ENCODE results near the gene ZNF784.
A peak's percentile ranks its signal among the peaks of the same experiment; 100 is the strongest.

ZNF784 gene

DNA sequence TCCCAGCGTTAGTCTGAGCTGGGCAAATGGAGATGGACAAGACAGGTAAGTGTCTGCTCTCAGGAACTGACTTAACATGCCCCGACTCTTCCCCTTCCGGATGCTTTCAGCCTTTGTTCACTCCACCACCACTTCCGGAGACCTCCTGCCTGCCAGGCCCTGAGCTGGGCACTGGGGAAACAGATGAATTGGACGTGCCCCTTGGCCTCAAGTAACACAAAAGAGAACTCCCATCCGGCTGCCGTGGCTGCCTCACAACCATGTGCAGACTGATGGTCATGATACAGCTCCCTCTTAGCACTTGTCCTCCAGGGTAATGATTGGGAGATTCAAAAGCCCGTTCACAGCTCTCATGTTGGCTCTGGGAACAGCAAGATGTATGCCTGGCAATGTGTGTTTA is 6.9 kb downstream of the ZNF784 start:
- no peak for FAIRE-seq

DNA sequence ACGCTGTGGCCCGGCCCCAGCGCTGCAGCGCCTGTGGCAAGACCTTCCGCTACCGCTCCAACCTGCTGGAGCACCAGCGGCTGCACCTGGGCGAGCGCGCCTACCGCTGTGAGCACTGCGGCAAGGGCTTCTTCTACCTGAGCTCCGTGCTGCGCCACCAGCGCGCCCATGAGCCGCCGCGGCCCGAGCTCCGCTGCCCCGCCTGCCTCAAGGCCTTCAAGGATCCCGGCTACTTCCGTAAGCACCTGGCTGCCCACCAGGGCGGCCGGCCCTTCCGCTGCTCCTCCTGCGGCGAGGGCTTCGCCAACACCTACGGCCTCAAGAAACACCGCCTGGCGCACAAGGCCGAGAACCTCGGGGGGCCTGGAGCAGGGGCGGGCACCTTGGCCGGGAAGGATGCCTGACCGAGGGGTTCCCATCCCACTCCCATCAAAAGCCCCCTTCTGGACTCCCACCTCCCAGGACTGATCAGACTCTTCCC is 7.9 kb downstream of the ZNF784 start:
- no peak for FAIRE-seq

DNA sequence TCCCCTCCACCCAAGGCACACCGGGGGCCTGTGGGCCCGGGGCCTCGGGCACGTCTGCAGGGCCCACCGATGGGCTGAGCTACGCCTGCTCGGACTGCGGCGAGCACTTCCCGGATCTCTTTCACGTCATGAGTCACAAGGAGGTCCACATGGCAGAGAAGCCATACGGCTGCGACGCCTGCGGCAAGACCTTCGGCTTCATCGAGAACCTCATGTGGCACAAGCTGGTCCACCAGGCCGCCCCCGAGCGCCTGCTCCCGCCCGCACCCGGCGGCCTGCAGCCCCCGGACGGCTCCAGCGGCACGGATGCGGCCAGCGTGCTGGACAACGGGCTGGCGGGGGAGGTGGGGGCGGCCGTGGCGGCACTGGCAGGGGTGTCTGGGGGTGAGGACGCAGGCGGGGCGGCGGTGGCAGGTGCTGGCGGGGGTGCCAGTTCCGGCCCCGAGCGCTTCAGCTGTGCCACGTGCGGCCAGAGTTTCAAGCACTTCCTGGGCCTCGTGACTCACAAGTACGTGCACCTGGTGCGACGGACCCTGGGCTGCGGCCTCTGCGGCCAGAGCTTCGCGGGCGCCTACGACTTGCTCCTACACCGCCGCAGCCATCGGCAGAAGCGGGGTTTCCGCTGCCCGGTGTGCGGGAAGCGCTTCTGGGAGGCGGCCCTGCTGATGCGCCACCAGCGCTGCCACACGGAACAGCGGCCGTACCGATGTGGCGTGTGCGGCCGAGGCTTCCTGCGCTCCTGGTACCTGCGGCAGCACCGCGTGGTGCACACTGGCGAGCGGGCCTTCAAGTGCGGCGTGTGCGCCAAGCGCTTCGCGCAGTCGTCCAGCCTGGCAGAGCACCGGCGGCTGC is 8.6 kb downstream of the ZNF784 start:
- no peak for FAIRE-seq

DNA sequence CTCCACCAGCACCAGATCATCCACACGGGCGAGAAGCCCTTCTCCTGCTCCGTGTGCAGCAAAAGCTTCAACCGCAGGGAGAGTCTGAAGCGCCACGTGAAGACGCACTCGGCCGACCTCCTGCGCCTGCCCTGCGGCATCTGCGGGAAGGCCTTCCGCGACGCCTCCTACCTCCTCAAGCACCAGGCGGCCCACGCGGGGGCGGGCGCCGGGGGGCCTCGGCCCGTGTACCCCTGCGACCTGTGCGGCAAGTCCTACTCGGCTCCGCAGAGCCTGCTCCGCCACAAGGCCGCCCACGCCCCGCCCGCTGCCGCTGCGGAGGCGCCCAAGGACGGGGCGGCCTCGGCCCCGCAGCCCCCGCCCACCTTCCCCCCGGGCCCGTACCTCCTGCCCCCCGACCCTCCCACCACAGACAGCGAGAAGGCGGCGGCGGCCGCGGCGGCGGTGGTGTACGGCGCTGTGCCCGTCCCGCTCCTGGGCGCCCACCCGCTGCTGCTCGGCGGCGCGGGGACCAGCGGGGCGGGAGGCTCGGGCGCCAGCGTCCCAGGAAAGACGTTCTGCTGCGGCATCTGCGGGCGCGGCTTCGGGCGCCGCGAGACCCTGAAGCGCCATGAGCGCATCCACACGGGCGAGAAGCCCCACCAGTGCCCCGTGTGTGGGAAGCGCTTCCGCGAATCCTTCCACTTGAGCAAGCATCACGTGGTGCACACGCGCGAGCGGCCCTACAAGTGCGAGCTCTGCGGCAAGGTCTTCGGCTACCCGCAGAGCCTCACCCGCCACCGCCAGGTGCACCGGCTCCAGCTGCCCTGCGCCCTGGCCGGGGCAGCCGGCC is 9.4 kb downstream of the ZNF784 start:
- FAIRE-seq = no peak

DNA sequence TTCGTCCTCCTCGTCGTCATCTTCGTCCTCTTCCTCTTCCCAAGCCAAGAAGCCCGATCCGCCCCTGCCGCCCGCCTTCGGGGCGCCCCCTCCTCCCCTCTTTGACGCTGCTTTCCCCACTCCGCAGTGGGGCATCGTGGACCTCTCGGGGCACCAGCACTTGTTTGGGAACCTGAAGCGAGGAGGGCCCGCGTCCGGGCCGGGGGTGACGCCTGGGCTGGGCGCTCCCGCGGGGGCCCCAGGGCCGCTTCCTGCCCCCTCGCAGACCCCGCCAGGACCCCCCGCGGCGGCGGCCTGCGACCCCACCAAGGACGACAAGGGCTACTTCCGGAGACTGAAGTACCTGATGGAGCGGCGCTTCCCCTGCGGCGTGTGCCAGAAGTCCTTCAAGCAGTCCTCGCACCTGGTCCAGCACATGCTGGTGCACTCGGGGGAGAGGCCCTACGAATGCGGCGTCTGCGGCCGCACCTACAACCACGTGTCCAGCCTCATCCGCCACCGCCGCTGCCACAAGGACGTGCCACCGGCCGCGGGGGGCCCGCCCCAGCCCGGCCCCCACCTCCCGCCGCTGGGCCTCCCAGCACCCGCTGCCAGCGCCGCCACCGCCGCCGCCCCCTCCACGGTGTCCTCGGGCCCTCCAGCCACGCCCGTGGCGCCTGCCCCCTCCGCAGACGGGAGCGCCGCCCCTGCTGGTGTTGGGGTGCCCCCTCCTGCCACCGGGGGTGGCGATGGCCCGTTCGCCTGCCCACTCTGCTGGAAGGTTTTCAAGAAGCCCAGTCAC is 10.2 kb downstream of the ZNF784 start:
- no peak for FAIRE-seq

DNA sequence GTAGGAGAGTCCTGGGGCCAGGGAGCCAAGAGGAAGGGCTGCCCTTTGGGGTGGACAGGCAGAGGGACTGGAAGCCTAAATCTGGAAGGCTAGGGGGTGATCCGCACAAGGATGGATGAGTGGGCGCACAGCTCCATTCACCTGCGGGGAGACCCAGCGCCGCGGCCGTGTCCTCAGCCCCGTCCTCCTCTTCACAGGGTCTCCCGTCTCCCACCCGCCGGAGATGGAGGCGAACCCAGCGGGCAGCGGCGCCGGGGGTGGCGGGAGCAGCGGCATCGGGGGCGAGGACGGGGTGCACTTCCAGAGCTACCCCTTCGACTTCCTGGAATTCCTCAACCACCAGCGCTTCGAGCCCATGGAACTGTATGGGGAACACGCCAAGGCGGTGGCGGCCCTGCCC is 11.0 kb downstream of the ZNF784 start:
- no peak for FAIRE-seq

DNA sequence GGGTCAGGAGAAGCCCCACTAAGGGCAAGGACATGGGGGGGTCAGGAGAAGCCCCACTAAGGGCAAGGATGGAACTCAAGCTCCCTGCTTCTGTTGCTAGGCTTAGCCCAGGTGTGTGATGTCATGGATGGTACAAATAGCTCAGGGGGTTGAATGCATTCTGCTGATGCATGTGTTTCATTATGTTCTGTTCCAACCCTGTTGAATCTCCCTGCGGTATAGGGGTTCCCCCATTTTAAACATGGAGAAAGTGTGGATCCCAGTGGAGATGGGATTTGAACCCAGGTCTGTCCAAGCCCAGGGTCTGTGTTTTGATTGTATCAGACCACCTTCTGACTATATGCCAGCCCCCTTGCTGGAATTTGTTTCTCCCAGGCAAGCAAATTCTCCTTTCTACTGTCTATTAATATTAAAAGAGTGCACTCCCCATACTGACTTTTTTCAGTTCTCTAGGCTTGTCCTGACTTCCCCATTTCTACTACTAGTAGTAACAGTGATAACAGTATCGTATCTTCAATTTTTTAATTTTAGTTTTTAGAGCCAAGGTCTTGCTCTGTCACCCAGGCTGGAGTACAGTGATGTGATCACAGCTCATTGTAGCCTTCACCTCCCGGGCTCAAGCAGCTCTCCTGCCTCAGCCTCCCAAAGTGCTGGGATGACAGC is 12.3 kb downstream of the ZNF784 start:
- FAIRE-seq = no peak

DNA sequence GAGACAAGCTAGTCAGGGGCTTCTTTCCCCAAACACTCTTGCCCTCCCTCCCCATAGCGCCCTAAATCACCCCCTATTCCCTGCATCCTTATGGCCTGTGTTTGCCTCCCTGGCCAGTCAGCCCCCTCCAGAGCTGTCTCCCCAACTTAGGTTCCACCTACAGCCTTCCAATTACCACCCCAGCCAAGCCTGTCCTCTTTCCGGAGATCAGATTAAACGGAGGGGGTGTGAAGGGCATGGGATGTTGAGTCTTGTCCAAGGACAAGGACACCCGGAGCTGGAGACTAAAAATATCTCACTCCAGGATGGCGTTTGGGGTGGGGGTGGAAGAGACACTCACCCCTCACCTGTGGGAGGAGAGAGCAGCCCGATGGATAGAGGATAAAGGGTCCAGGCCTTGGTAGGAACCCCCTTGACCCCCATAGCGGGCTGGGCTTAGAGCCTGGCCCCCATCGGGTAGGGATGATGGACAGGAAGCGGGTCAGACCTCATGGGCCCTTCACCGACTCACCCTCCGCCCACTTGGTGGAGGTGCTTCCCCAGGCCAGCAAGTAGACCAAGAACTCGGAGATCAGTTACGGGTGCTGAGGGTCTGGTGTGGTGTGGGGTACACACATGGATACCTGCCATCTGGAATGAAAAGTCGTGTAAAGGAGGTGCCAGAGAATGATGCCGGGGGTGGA is 12.9 kb downstream of the ZNF784 start:
- no peak for FAIRE-seq

DNA sequence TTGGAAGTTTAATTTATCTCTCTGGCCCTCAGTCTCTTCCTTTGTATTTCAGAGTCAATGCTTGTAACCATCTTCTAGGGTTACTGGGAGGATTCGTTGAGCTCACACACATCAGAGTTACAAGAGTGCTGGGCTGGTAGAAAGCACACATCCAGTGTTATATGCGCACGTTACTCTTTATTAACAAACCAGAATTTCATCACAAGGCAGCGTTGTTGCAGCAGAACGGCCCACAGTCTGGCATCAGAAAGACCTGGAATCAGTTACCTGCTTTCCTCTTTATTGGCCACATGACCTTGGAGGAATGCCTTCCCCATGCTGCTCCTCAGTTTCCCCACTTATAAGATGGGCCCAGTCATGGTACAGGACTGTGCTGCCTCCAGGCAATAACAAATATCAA is 15.0 kb downstream of the ZNF784 start:
- no peak for FAIRE-seq

DNA sequence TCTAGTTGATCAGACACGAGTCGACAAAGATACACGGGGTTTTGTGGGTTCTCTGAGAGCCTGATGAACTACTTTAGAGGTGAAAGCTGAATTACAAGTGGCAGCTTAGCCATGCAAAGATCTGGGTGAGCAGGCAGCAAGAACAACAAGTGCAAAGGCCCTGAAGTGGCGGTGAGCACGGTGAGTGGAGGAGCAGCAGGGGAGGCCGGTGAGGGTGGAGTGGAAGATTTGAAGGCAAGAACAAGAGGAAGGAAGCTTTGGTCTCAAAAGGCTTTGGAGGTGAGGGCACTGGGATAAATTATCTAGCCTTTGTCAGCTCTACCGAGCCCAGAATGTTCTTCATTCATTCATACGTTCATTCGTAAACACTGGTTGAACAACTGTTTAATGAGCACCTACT is 17.5 kb downstream of the ZNF784 start:
- no peak for FAIRE-seq

DNA sequence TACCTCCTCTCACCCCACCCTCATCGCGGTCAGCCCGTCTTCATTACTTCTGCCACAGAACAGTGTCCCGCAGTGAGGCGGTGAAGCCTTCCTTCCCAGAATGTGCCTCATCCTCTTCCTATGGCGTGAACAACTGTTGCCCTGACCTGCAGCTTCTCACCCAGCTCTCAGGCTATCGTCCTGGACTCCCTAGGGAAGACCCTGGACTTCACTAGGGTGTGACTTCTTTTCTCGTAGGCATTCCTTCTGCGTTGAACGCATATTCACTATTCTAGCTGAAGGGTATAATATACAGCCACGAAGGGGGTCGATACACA is 17.9 kb downstream of the ZNF784 start:
- no peak for FAIRE-seq

DNA sequence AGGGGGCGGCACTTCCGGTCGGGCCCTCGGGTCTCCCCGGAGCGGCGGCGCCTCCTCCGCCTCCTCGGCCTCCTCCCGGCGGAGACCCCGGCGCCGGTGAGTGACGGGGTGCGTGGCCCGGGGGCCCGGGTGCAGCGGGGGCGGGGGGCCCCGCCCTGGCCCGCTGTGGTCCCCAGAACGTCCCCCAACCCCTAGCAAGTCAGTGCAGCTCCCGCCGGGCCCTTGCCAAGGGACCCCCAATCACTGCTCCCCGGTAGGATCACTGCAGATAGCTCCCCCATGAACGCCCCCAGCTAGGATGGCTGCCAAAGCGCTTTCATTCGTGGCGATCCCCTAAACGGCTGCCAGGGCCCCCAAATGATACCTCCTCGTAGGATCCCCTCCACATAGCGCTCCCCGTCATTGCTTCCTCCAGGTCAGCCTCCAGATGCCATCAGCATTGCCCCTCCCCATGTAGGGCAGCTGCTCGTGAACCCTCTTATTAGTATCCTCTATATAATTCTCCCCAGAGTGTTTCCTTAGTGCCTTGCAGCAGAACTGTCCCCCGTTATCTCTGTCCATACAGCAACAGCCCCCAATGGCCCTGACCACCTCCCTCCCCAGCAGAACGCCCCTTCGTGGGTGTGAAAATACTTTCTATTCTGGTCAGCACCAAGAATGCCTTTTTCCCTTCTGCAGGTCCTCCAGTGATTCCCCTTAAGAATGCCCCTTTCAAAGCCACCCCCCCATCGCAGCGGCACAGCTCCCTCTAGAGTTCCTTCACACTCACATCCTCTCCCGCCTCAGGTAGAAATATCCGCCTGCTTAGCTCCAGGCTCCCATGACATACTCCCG is 18.5 kb downstream of the ZNF784 start, which contains the start of gene ZNF865:
Gene ZNF865, plus strand, starts transcription at position 11 of the 834 bp plus-strand sequence. CDS start 7,972 bp downstream, outside the sequence.
- FAIRE-seq = no peak

DNA sequence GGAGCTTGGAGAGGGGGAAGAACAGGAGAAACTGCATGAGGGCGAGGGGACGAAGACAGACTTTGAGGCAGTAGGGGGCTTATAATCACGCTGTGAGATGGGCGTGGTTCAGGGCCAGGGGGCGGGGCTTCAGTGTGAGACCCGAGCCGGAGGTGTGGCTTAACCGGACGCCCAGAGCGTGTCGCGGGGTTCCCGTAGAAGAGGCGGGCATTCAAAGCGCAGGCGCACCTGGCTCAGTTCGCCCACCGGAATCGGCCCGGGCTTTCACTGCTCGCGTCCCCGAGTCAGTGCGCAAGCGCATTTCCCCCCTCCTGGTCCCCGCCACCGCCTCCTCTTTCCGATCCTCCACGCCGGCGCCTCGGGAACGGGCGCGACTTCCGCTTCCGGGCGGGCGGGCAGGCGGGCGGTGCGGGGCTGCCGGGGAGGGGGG is 19.1 kb downstream of the ZNF784 start:
- FAIRE-seq = peak; percentile 83

DNA sequence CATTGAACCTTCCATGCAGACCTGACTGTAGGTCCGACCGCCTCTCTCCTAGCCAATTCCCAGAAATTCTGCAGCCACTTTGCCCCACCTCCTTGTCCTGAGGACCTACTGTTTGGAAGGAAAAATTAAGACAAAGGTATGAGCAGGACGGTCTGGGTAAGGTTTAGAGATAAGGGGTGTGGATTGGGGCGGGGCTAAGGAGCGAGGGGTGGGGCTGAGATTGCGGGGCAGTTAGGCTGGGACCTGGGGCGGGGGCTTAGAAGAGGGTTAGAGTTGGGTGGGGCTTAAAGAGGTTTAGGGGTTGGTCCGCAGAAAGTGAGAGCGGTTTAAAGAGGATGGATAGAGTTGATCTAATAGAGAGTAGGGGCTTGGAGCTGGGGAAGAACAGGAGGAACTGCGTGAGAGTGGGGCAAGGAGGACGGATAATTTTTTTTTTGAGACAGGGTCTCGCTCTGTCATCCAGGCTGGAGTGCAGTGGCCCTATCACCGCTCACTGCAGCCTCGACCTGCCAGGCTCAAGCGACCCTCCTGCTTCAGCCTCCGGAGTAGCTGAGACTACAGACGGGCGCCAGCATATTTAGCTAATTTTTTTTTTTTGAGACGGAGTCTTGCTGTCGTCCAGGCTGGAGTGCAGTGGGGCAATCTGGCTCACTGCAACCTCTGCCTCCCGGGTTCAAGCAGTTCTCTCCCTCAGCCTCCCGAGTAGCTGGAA is 20.6 kb downstream of the ZNF784 start:
- FAIRE-seq = no peak

DNA sequence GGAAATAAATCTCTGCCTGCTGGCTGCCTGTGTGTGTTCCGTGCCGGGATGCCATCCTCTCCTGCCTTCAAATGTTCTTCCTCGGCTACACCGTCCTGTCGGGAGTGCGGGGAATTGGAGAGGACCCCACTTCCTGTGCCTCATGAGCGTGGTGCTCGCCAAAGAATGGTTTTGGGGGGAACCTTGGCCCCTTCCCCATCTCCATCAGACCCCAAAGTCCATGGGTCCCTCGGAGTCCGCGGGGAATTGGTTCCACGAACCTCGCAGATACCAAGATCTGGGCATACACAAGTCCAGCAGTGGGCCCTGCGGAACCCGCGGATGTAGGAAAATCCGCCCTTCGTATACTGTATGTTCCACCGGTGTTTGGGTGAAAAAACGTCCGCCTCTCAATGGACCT is 21.3 kb downstream of the ZNF784 start:
- no peak for FAIRE-seq

DNA sequence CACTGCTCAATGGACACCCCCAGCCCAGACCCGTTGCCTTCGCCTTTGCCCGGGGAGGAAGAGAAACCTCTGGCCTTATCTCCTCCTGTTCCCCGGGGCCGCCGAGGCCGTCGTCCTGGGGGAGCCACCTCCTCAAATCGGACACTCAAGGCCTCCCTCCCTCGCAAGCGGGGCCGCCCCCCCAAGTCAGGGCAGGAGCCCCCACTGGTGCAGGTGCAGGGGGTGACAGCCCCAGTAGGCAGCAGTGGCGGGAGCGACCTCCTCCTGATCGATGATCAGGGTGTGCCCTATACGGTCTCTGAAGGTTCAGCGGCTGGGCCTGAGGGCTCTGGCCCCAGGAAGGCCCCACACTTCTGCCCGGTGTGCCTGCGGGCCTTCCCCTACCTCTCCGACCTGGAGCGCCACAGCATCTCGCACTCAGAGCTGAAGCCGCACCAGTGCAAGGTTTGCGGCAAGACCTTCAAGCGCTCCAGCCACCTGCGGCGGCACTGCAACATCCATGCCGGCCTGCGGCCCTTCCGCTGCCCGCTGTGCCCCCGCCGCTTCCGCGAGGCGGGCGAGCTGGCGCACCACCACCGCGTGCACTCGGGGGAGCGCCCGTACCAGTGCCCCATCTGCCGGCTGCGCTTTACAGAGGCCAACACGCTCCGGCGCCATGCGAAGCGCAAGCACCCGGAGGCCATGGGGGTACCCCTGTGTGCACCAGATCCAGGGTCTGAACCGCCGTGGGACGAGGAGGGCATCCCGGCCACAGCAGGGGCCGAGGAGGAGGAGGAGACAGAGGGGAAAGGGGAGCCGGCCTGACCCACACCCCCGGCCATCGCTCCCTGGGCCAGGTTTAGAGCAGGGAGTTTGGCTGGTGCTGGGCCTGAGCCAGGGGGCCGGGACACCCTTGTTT is 22.0 kb downstream of the ZNF784 start:
- FAIRE-seq = no peak

DNA sequence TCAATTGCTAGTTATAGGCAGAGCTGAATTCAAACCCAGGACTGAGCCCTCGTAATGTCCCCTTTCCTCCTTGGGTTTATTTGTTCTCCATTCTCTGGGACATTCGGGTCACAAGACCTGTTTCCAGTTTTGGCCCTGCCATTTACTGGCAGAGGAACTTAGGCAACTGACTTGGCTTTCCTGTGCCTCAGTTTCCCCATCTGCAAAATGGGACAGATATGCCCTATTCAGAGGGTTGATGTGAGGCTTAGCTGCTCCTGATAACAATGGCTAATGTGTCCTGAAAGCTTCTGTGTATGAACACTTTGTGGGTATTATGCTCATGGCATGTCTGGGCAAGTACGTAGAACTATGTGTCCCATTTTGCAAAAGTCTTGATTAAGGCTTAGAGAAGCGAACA is 23.3 kb downstream of the ZNF784 start:
- no peak for FAIRE-seq

DNA sequence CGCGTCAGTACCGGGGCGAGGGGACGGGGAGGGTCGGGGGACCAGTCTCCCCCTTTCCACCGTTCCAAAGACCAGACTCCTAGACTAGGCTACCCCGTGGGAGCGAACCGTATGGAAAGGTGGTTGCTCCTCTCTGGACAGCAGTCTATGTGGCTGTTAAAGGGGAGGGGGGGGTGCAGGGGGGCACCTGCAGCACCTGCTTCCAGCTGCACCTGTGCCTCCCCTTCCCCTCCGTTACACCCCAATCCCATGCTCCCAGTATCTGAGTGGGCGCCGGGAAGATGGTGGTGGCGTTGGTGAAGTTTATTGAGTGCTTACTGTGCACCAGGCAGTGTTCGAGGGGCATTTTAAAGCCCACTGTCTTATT is 23.7 kb downstream of the ZNF784 start:
- FAIRE-seq = no peak
